Stomach (tissue), 4 donors: ENCODE results near the gene KDR.

Source experiments
- CTCF ChIP-seq, 7 experiments: fragments of 450-650 bp in 4 of 7; fragments of 200-600 bp in 3 of 7; sonication (generic) in 3 of 7; IDR thresholded peaks; one replicate each; pipeline ENCODE4 v1.5.1; 2016 to 2019; ENCODE audit warnings: antibody characterized with exemption in 7 of 7, control low read depth in 2 of 7, mild to moderate bottlenecking in 1 of 7
- POLR2A ChIP-seq, 4 donors: fragments of 450-650 bp; IDR thresholded peaks; one replicate each; pipeline ENCODE4 v1.6.1; 2016; ENCODE audit warnings: antibody characterized with exemption in 4 of 4, control low read depth in 2 of 4, mild to moderate bottlenecking in 1 of 4, moderate library complexity in 1 of 4
- POLR2AphosphoS5 ChIP-seq, 3 donors: sonication (generic); formaldehyde crosslinking; IDR thresholded peaks; one replicate each; pipeline ENCODE4 v1.6.1; 2016; ENCODE audit warnings: antibody characterized with exemption in 3 of 3

- no peak for TF ChIP-seq POLR2AphosphoS5 (IDR thresholded peaks at IDR 0.05)
- TF ChIP-seq POLR2A (IDR thresholded peaks at IDR 0.05) = no peak
- no peak for TF ChIP-seq CTCF (IDR thresholded peaks at IDR 0.05)
Measured at GRCh38 chr4:55078987-55079386, 46.4 kb downstream of the KDR start.
